ENCODE data around the gene PCDHGC3.
A peak's percentile ranks its signal among the peaks of the same experiment; 100 is the strongest.

The PCDHGC3 gene

GRCh38 chr5:141523991-141524390 is 48.2 kb downstream of the PCDHGC3 start:
- no peak for DNase-seq (ENCODE audit: low spot score)

GRCh38 chr5:141524604-141525597 is 49.1 kb downstream of the PCDHGC3 start:
- DNase-seq (ENCODE audit: low spot score), result peak; percentile 90

GRCh38 chr5:141525653-141526052 is 49.9 kb downstream of the PCDHGC3 start:
- DNase-seq (ENCODE audit: low spot score), result no peak

- no peak for DNase-seq (ENCODE audit: low spot score)
Observed at GRCh38 chr5:141527426-141527825, 51.7 kb downstream of the PCDHGC3 start.
